ENCODE data around the gene RPN2. TPM values are rescaled to one million over a fixed set of nuclear protein-coding genes. Genes with fewer than 3 reads are reported as not detected.

The RPN2 gene
- polyA plus RNA-seq, 1 of the 3 experiments (the other 2 are of a cell fraction): 420 TPM

GRCh38 chr20:37246736-37247135 is 67.6 kb downstream of the RPN2 start:
- CTCF ChIA-PET: interaction anchor here (1.4 to 1.6 kb wide), 2 partner anchors 13 to 26 kb away, joined by 4 read pairs; no protein-coding TSS in a partner anchor

More at GRCh38 chr20:37246736-37247135, 67.6 kb downstream of the RPN2 start:
- Histone ChIP-seq H3K4me1 (ENCODE audit: control insufficient read depth in 1 of 2, insufficient read depth in 2 of 2, low read depth in 1 of 2, low read length in 1 of 2) (peaks cover 0 to 19% of the 10 kb centered on the region in 2 experiments; a peak in 1 of 4 replicates), H3K27ac (ENCODE audit: low read depth in 2 of 2, low read length in 1 of 2) (no peak overlapping the region), H3K9ac (no peak overlapping the region), H3K27me3 (ENCODE audit: insufficient read depth) (no peaks in the 10 kb centered on the region), H3K9me2 (no peaks in the 10 kb centered on the region), H3K4me2 (no peak overlapping the region), H3K4me3 (ENCODE audit: low read depth in 2 of 2, low read length in 1 of 2) (no peak overlapping the region), H4K20me1 (ENCODE audit: insufficient read depth) (no peaks in the 10 kb centered on the region), H3K79me2 (ENCODE audit: insufficient read depth) (no peaks in the 10 kb centered on the region), H3F3A (replicated peaks; ENCODE audit: insufficient read depth) (no peaks in the 10 kb centered on the region), H2AFZ (ENCODE audit: low read depth) (no peak overlapping the region), H3K36me3 (replicated peaks in 1 of 2; ENCODE audit: control insufficient read depth in 1 of 2, insufficient read depth in 2 of 2, low read length in 1 of 2) (peaks cover 12 to 15% of the 10 kb centered on the region in 2 experiments), H3K9me3 (no peaks in the 10 kb centered on the region)
- no peak for DNase-seq
- TF ChIP-seq USF1 (IDR thresholded peaks at IDR 0.05; ENCODE audit: borderline replicate concordance, low read depth) (no peak), POLR2AphosphoS5 (IDR thresholded peaks at IDR 0.05; ENCODE audit: low read depth, low read length) (no peak), FOXM1 (IDR thresholded peaks at IDR 0.05; ENCODE audit: low read depth) (no peak), NRF1 (IDR thresholded peaks at IDR 0.05; ENCODE audit: low read depth, low read length) (no peak), SIN3A (IDR thresholded peaks at IDR 0.05; ENCODE audit: borderline replicate concordance, low read depth, low read length) (no peak), RXRA (IDR thresholded peaks at IDR 0.05; ENCODE audit: borderline replicate concordance, low read depth) (no peak), CHD2 (IDR thresholded peaks at IDR 0.05; ENCODE audit: low read length, partially characterized antibody) (no peak), RFX5 (IDR thresholded peaks at IDR 0.05; ENCODE audit: low read length) (no peak), NFIC (IDR thresholded peaks at IDR 0.05; ENCODE audit: borderline replicate concordance) (no peak), PBX3 (IDR thresholded peaks at IDR 0.05) (no peak), YY1 (IDR thresholded peaks at IDR 0.05; ENCODE audit: low read depth) (no peak), ZBTB33 (IDR thresholded peaks at IDR 0.05; ENCODE audit: borderline replicate concordance, low read depth) (no peak), MEF2A (IDR thresholded peaks at IDR 0.05; ENCODE audit: borderline replicate concordance, low read depth) (no peak), IRF3 (IDR thresholded peaks at IDR 0.05; ENCODE audit: low read depth, low read length) (no peak), REST (IDR thresholded peaks at IDR 0.05; ENCODE audit: low read depth, low read length) (no peak), JUND (IDR thresholded peaks at IDR 0.05) (no peak)
- POLR2A ChIA-PET: no interaction called here
- 97% methylated on average over 5 of the region's 5 CpGs for WGBS (ENCODE audit: low lambda C conversion rate)
